Fibroblast of gingiva (primary cell): ENCODE data around the gene ZXDC.

ENCODE experiments used
- DNase-seq: peaks from one replicate; pipeline ENCODE4 v3.0.0-alpha.2; 2011; ENCODE audit warnings: low read depth

The ZXDC gene

GRCh38 chr3:126490619-126491018 is 14.9 kb upstream of the ZXDC start:
- no peak for DNase-seq

- DNase-seq, result no peak
These were observed 13.3 kb upstream of the ZXDC start for GRCh38 chr3:126488886-126489569.

GRCh38 chr3:126488185-126488584 is 12.5 kb upstream of the ZXDC start:
- DNase-seq, result no peak

- DNase-seq, result no peak
These were observed 11.6 kb upstream of the ZXDC start for GRCh38 chr3:126487151-126487771.

- DNase-seq, result no peak
These were observed 10.7 kb upstream of the ZXDC start for GRCh38 chr3:126486360-126486847.

- no peak for DNase-seq
These were observed 10.3 kb upstream of the ZXDC start for GRCh38 chr3:126485956-126486355.

GRCh38 chr3:126485176-126485897 is 9.6 kb upstream of the ZXDC start:
- no peak for DNase-seq

GRCh38 chr3:126484662-126485061 is 9.0 kb upstream of the ZXDC start:
- no peak for DNase-seq

GRCh38 chr3:126484148-126484547 is 8.5 kb upstream of the ZXDC start:
- peak; percentile 21 for DNase-seq

GRCh38 chr3:126483321-126483761 is 7.7 kb upstream of the ZXDC start:
- DNase-seq, result no peak

GRCh38 chr3:126482503-126483255 is 7.0 kb upstream of the ZXDC start:
- no peak for DNase-seq

- DNase-seq, result peak; percentile 42
These were observed 6.3 kb upstream of the ZXDC start for GRCh38 chr3:126481808-126482502.

GRCh38 chr3:126480861-126481260 is 5.2 kb upstream of the ZXDC start:
- DNase-seq, result peak; percentile 37

GRCh38 chr3:126480206-126480605 is 4.5 kb upstream of the ZXDC start:
- no peak for DNase-seq

- no peak for DNase-seq
These were observed 4.0 kb upstream of the ZXDC start for GRCh38 chr3:126479642-126480041.

- no peak for DNase-seq
These were observed 3.1 kb upstream of the ZXDC start for GRCh38 chr3:126478581-126479310.

- no peak for DNase-seq
These were observed 1.3 kb upstream of the ZXDC start for GRCh38 chr3:126477061-126477380.

- DNase-seq, result peak; percentile 19
These were observed 722 bp upstream of the ZXDC start for GRCh38 chr3:126476166-126477060.

- peak; percentile 39 for DNase-seq
These were observed 936 bp downstream of the ZXDC start for GRCh38 chr3:126474498-126475412.
